Dendritic cell treated with granulocyte-macrophage colony-stimulating factor and Interleukin-4, amounts not matched to agents 40 ng/mL and 50 ng/mL, for 4 days (primary cell): ENCODE data around the gene COG7.
"Not testable (repeated sequence)": the region's sequence is repeated elsewhere in the genome, so short reads cannot be mapped to it uniquely, and the experiment has no call there.

Source experiments
- H3K27ac Mint-ChIP-seq: one replicate; pipeline ENCODE4 v1.8.0; 2022; ENCODE audit warnings: mild to moderate bottlenecking, mixed read lengths
- H3K27me3 Mint-ChIP-seq: one replicate; pipeline ENCODE4 v1.8.0; 2022; ENCODE audit warnings: mild to moderate bottlenecking, mixed read lengths
- H3K36me3 Mint-ChIP-seq: one replicate; pipeline ENCODE4 v1.8.0; 2022; ENCODE audit warnings: low read depth, mixed read lengths
- H3K4me1 Mint-ChIP-seq: one replicate; pipeline ENCODE4 v1.8.0; 2022; ENCODE audit warnings: low read depth, mixed read lengths
- H3K4me3 Mint-ChIP-seq: one replicate; pipeline ENCODE4 v1.8.0; 2022; ENCODE audit warnings: mild to moderate bottlenecking, moderate library complexity, mixed read lengths
- H3K9me3 Mint-ChIP-seq: one replicate; pipeline ENCODE4 v1.8.0; 2022; ENCODE audit warnings: mixed read lengths
- intact Hi-C: fragments of 100-400 bp; cut with micrococcal nuclease; formaldehyde crosslinking; loops from one replicate; pipeline ENCODE4 v1.15.0; 2022

COG7 gene

GRCh38 chr16:23380501-23380951, 72.5 kb downstream of the COG7 start:
- intact Hi-C loops, result no loop called here
- Mint-ChIP-seq H3K36me3 (no peaks in the 10 kb centered on the region), H3K4me1 (no peaks in the 10 kb centered on the region), H3K27me3 (no peaks in the 10 kb centered on the region), H3K9me3 (no peaks in the 10 kb centered on the region), H3K27ac (no peak overlapping the region), H3K4me3 (no peak overlapping the region)

GRCh38 chr16:23379707-23380106, 73.3 kb downstream of the COG7 start:
- Mint-ChIP-seq H3K27me3 (no peaks in the 10 kb centered on the region), H3K27ac (no peak overlapping the region), H3K9me3 (no peaks in the 10 kb centered on the region), H3K4me1 (no peaks in the 10 kb centered on the region), H3K4me3 (no peak overlapping the region), H3K36me3 (no peaks in the 10 kb centered on the region)
- intact Hi-C loops, result no loop called here

GRCh38 chr16:23378921-23379320, 74.1 kb downstream of the COG7 start:
- Mint-ChIP-seq H3K27me3 (no peaks in the 10 kb centered on the region), H3K4me3 (no peak overlapping the region), H3K9me3 (no peaks in the 10 kb centered on the region), H3K4me1 (no peaks in the 10 kb centered on the region), H3K27ac (no peak overlapping the region), H3K36me3 (no peaks in the 10 kb centered on the region)
- intact Hi-C loops, result no loop called here

- Mint-ChIP-seq H3K4me3 (no peak overlapping the region), H3K27ac (no peak overlapping the region), H3K4me1 (no peaks in the 10 kb centered on the region), H3K36me3 (no peaks in the 10 kb centered on the region), H3K27me3 (no peaks in the 10 kb centered on the region), H3K9me3 (no peaks in the 10 kb centered on the region)
- intact Hi-C loops, result no loop called here
Observed at GRCh38 chr16:23378256-23378655, 74.7 kb downstream of the COG7 start.

DNA sequence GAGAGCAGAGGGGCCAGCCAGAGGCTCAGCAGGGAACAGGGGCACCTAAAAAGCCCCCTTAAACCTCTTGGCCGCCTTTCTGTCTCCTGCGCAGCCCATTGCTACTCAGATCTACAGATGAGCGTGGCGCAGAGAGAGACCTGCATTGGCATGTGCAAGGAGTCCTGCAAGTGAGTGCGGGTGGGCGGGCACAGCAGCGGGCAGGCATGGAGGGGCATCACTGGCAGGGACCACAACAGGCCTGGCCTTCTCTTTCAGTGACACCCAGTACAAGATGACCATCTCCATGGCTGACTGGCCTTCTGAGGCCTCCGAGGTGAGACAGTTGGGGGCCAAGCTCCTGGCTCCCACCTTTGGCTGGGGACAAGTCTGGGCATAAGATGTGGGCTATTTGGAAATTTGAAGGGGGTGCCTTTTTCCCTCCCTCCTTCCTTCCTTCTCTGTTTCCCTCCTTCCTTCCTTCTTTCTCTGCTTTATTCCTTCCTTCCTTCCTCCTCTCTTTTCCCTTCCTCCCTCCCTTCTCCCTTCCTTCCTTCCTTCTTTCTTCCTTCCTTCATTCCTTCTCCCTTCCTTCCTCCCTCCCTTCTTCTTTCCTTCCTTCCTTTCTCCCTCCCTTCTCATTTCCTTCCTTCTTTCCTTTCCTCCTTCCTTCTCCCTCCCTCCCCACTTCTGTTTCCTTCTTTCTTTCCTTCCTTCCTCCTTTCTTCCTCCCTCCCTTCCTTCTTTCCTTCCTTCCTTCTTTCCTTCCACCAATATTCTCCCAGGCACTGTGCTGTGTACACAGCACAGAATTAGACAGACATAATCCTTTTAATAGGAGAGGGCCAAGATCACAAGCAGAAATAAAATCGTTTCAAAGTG, 75.7 kb downstream of the COG7 start:
- Mint-ChIP-seq H3K27me3 (no peaks in the 10 kb centered on the region), H3K36me3 (no peaks in the 10 kb centered on the region), H3K4me1 (no peaks in the 10 kb centered on the region), H3K9me3 (no peaks in the 10 kb centered on the region), H3K4me3 (no peak overlapping the region), H3K27ac (no peak overlapping the region)
- intact Hi-C loops, result no loop called here

DNA sequence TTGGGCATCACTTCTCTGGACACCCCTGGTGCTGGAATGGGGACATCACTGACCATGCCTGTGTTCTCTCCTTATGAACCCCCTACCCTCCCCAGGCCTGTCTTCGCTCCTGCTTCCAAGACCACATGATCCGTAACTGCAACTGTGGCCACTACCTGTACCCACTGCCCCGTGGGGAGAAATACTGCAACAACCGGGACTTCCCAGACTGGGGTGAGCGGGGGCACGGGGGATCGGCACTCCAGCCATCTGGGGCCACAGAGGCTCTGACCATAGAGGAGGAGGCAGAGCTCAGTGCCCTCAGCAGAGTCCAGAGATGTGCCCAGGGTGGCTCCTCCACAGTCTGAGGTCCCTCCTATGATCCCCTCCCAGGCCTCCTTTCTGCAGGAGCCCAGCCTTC, 77.3 kb downstream of the COG7 start:
- no peak overlapping the region for H3K4me3 Mint-ChIP-seq
- no peaks in the 10 kb centered on the region for H3K9me3 Mint-ChIP-seq
- peaks cover under 1% of the 10 kb centered on the region for H3K27me3 Mint-ChIP-seq
- no peak overlapping the region for H3K27ac Mint-ChIP-seq
- H3K4me1 Mint-ChIP-seq, result no peaks in the 10 kb centered on the region
- no peaks in the 10 kb centered on the region for H3K36me3 Mint-ChIP-seq
- intact Hi-C loops, result no loop called here

GRCh38 chr16:23374721-23375510, 78.1 kb downstream of the COG7 start:
- peaks cover 1% of the 10 kb centered on the region for H3K27me3 Mint-ChIP-seq
- intact Hi-C loops, result no loop called here
- H3K4me3 Mint-ChIP-seq, result no peak overlapping the region
- H3K27ac Mint-ChIP-seq, result no peak overlapping the region
- H3K4me1 Mint-ChIP-seq, result no peaks in the 10 kb centered on the region
- H3K36me3 Mint-ChIP-seq, result no peaks in the 10 kb centered on the region
- H3K9me3 Mint-ChIP-seq, result no peaks in the 10 kb centered on the region

DNA sequence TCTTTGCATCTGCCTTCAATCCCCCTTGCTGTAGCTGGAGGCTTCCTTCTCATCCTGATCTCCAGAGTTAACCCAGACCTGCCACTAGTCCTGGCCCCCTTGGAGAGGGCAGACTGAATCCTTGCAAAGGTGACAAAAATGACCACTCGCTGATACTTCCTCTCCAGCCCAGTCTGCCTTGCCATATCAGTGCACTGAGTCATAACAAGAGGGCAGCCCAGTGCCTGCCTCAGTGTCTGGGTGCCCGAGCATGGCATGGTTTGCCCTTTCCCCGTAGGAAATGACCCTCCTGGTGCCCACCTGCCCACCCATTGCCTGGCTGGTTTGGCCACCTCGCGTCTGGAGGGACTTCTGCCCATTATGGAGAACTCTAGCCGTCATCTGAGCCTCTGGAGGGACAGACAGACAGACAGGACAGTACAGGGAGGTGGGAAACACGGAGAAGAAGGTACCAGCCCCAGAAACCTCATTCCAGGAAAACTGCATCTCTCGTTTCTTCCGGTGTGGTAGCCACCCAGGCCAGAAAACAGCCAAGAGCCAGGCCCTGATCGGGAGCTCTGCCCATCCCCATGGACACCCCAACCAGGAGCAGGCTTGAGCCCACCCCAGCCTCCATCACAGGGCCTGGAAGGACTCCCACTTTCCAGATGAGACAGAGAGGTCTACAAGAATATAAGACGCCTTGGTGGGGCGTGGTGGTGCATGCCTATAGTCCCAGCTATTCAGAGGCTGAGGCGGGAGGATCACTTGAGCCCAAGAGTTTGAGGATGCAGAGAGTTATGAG, 79.4 kb downstream of the COG7 start:
- Mint-ChIP-seq H3K4me1 (no peaks in the 10 kb centered on the region), H3K4me3 (no peak overlapping the region), H3K27me3 (peaks cover 1% of the 10 kb centered on the region), H3K9me3 (no peaks in the 10 kb centered on the region), H3K27ac (no peak overlapping the region), H3K36me3 (no peaks in the 10 kb centered on the region)
- intact Hi-C loops, result no loop called here

DNA sequence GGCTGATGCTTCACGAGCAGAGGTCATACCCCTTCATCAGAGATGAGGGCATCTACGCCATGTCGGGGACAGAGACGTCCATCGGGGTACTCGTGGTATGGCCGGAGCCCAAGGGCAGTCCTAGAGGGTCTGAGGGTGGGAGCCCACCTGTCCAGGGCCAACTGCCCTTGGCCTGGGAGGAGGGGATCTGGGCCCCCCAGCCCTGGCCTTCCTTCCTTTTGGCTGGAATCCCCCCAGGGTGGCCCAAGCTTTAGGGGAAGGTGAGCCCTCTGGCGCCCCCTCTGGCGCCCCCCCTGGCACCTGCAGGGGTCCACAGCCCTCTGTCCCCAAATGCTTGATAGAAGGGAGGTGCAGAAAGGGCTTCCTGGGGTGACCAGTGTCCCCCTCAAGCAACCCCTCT, 81.6 kb downstream of the COG7 start:
- Mint-ChIP-seq H3K27ac (no peak overlapping the region), H3K4me3 (no peak overlapping the region), H3K36me3 (no peaks in the 10 kb centered on the region), H3K27me3 (peaks cover 1% of the 10 kb centered on the region), H3K9me3 (no peaks in the 10 kb centered on the region), H3K4me1 (no peaks in the 10 kb centered on the region)
- intact Hi-C loops, result no loop called here

DNA sequence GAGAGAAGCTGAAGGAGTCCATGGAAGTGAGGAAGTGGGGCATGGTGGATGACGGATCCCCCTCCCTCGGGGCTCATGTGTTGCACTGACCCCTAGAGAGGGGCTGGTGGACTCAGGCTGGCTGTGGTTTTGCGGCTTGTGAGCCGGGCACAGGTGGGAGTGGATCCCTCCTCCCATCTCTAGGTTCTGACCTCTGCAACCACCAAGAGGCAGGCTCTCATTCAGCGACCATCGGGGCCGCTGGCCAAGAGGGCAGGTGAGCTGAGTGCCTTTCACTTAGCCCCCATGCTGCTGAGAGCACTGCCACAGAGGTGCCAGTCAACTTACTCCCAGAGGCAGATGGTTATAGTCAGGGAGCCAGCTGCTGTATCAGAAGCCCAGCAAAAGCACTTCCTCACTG, 83.6 kb downstream of the COG7 start:
- Mint-ChIP-seq H3K4me3 (no peak overlapping the region), H3K27me3 (peaks cover 3% of the 10 kb centered on the region), H3K9me3 (no peaks in the 10 kb centered on the region), H3K36me3 (no peaks in the 10 kb centered on the region), H3K4me1 (no peaks in the 10 kb centered on the region), H3K27ac (no peak overlapping the region)
- intact Hi-C loops, result no loop called here

DNA sequence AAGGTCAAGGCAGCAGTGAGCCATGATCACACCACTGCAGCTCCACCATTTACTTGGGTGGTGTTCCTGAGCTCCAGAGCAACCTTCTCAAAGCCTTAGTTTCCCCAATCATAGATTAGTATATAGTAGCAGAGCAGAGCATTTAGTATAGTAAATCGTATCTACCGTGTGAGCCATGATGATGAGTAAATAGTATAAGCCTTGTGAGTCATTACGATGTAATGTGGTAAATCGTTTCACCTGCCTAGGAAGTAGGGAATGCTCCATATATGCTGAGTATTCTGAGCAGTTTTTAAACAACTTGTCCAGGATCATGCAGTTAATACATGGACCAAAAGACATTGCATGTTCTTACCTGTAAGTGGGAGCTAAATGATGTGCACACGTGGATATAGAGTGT, 84.5 kb downstream of the COG7 start:
- intact Hi-C loops, result no loop called here
- H3K9me3 Mint-ChIP-seq, result no peaks in the 10 kb centered on the region

DNA sequence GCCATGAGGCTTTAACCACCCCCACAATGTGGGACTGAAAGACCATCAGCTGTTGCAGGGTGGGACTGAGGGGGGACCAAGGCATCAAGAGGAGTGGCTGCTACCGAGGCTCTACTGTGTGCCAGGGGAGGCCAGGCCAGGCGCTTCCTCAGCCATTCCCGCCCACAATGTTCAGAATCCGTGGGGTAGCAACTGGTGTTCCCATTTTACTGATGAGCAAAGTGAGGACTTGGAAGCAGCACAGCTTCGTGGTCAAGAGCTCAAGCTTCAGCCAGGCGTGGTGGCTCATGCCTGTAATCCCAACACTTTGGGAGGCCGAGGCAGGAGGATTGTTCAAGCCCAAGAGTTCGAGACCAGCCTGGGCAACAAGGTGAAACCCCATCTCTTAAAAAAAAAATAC, 85.0 kb downstream of the COG7 start:
- Mint-ChIP-seq H3K4me3 (no peak overlapping the region), H3K27ac (no peak overlapping the region), H3K27me3 (peaks cover 3% of the 10 kb centered on the region), H3K9me3 (no peaks in the 10 kb centered on the region), H3K4me1 (no peaks in the 10 kb centered on the region), H3K36me3 (no peaks in the 10 kb centered on the region)
- intact Hi-C loops, result no loop called here

More for the DNA sequence above, 84.5 kb downstream of the COG7 start:
- Mint-ChIP-seq H3K4me3 (no peak overlapping the region), H3K27ac (no peak overlapping the region), H3K4me1 (no peaks in the 10 kb centered on the region), H3K27me3 (peaks cover 3% of the 10 kb centered on the region), H3K36me3 (no peaks in the 10 kb centered on the region)

DNA sequence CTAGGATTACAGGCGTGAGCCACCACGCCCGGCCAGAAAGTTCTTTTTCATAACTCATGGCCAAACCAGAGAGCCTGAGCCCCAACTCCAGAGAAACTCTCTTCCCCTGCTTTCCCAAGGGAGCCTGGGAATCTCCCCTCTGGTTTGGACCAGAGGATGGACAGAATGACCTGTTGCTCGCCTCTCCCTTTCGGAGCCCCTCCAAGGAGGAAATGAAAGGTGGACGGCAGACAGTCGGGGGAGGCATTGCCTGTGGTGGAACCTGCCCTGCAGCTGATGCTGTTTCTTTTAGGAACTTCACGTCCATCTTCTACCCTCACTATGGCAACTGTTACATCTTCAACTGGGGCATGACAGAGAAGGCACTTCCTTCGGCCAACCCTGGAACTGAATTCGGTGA, 85.4 kb downstream of the COG7 start:
- H3K27ac Mint-ChIP-seq, result no peak overlapping the region
- peaks cover 3% of the 10 kb centered on the region for H3K27me3 Mint-ChIP-seq
- no peaks in the 10 kb centered on the region for H3K4me1 Mint-ChIP-seq
- no peaks in the 10 kb centered on the region for H3K36me3 Mint-ChIP-seq
- intact Hi-C loops, result no loop called here
- H3K4me3 Mint-ChIP-seq, result no peak overlapping the region
- H3K9me3 Mint-ChIP-seq, result no peaks in the 10 kb centered on the region

DNA sequence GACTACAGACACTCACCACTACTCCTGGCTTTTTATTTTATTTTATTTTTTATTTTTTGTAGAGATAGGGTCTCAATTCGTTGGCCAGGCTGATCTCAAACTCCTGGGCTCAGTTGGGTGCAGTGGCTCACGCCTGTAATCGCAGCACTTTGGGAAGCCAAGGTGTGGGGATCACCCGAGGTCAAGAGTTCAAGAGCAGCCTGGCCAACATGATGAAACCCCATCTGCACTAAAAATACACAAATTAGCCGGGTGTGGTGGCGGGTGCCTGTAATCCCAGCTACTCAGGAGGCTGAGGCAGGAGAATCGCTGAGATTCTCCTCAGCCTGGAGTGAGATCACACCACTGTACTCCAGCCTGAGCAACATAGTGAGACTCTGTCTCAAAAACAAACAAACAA, 86.6 kb downstream of the COG7 start:
- H3K4me1 Mint-ChIP-seq, H3K4me3 Mint-ChIP-seq, H3K27me3 Mint-ChIP-seq, H3K9me3 Mint-ChIP-seq, H3K36me3 Mint-ChIP-seq, H3K27ac Mint-ChIP-seq, intact Hi-C loops: not testable (repeated sequence)
